ENCODE results near the gene MYBPC3.

Gene MYBPC3

GRCh38 chr11:47359162-47359561 is 6.7 kb upstream of the MYBPC3 start:
- no peak overlapping the region for H3K4me3 ChIP-seq (ENCODE audit: low read depth, low read length)
- DNase-seq (ENCODE audit: low read depth): no peak
- TF ChIP-seq POLR2A (IDR thresholded peaks at IDR 0.05; ENCODE audit: extremely low read depth, insufficient read length) (no peak), CTCF (IDR thresholded peaks at IDR 0.05; ENCODE audit: low read depth, low read length) (no peak), MAX (IDR thresholded peaks at IDR 0.05; ENCODE audit: low read depth, low read length) (no peak), MYC (IDR thresholded peaks at IDR 0.05; ENCODE audit: low read depth, low read length) (no peak)

- no peak overlapping the region for H3K4me3 ChIP-seq (ENCODE audit: low read depth, low read length)
- no peak for DNase-seq (ENCODE audit: low read depth)
- TF ChIP-seq MYC (IDR thresholded peaks at IDR 0.05; ENCODE audit: low read depth, low read length) (no peak), MAX (IDR thresholded peaks at IDR 0.05; ENCODE audit: low read depth, low read length) (no peak), POLR2A (IDR thresholded peaks at IDR 0.05; ENCODE audit: extremely low read depth, insufficient read length) (no peak), CTCF (IDR thresholded peaks at IDR 0.05; ENCODE audit: low read depth, low read length) (no peak)
These were observed 6.2 kb upstream of the MYBPC3 start for GRCh38 chr11:47358731-47359051.

- no peak for DNase-seq (ENCODE audit: low read depth)
- no peak overlapping the region for H3K4me3 ChIP-seq (ENCODE audit: low read depth, low read length)
- TF ChIP-seq MAX (IDR thresholded peaks at IDR 0.05; ENCODE audit: low read depth, low read length) (no peak), CTCF (IDR thresholded peaks at IDR 0.05; ENCODE audit: low read depth, low read length) (no peak), POLR2A (IDR thresholded peaks at IDR 0.05; ENCODE audit: extremely low read depth, insufficient read length) (no peak)
These were observed 5.7 kb upstream of the MYBPC3 start for GRCh38 chr11:47357985-47358730.

GRCh38 chr11:47356998-47357329 is 4.5 kb upstream of the MYBPC3 start:
- no peak for DNase-seq (ENCODE audit: low read depth)
- no peak for TF ChIP-seq MYC (IDR thresholded peaks at IDR 0.05; ENCODE audit: low read depth, low read length)
- TF ChIP-seq POLR2A (IDR thresholded peaks at IDR 0.05; ENCODE audit: extremely low read depth, insufficient read length): no peak
- no peak for TF ChIP-seq CTCF (IDR thresholded peaks at IDR 0.05; ENCODE audit: low read depth, low read length)
- TF ChIP-seq MAX (IDR thresholded peaks at IDR 0.05; ENCODE audit: low read depth, low read length): peak; percentile 36; the same call in 1 of the 2 replicates
- no peak overlapping the region for H3K4me3 ChIP-seq (ENCODE audit: low read depth, low read length)

GRCh38 chr11:47356129-47356997 is 3.9 kb upstream of the MYBPC3 start:
- DNase-seq (ENCODE audit: low read depth): no peak
- H3K4me3 ChIP-seq (ENCODE audit: low read depth, low read length): no peak overlapping the region
- no peak for TF ChIP-seq POLR2A (IDR thresholded peaks at IDR 0.05; ENCODE audit: extremely low read depth, insufficient read length)
- TF ChIP-seq CTCF (IDR thresholded peaks at IDR 0.05; ENCODE audit: low read depth, low read length): no peak
- no peak for TF ChIP-seq MYC (IDR thresholded peaks at IDR 0.05; ENCODE audit: low read depth, low read length)
- no peak for TF ChIP-seq MAX (IDR thresholded peaks at IDR 0.05; ENCODE audit: low read depth, low read length)

Measured in NB4 (cell line).